CD14-positive monocyte (primary cell): Measurements from ENCODE around the gene GPC6. TPM values are rescaled to one million over a fixed set of nuclear protein-coding genes. Genes with fewer than 3 reads are reported as not detected.

ENCODE experiments used
- DNase-seq, 3 donors: peaks; one replicate each; pipeline ENCODE4 v3.0.0-alpha.2; 2011 to 2022
- H2AFZ ChIP-seq: 2 replicates; pipeline ENCODE4 v1.6.0; 2012; ENCODE audit warnings: mild to moderate bottlenecking, low read depth, low read length, inconsistent platforms; ENCODE audit not compliant: insufficient read depth, poor library complexity, severe bottlenecking
- H3K27ac ChIP-seq, 2 donors: 1 replicate in 1 of 2; 2 replicates in 1 of 2; pipeline ENCODE4 v1.5.1; 2012 to 2013; ENCODE audit warnings: low read length in 2 of 2, control low read depth in 1 of 2, inconsistent platforms in 1 of 2, low read depth in 1 of 2, mild to moderate bottlenecking in 1 of 2
- H3K27me3 ChIP-seq, 2 donors: one replicate each; pipeline versions ENCODE4 v1.6.0 to v1.6.1; 2011 to 2013; ENCODE audit warnings: low read length in 2 of 2; ENCODE audit not compliant: control insufficient read depth in 2 of 2, insufficient read depth in 2 of 2
- H3K36me3 ChIP-seq, 2 donors: replicated peaks in 1 of 2; 1 replicate in 1 of 2; 2 replicates in 1 of 2; pipeline versions ENCODE4 v1.5.1 to v1.6.1; 2012 to 2013; ENCODE audit warnings: low read length in 2 of 2, control low read depth in 1 of 2, inconsistent platforms in 1 of 2, mild to moderate bottlenecking in 1 of 2; ENCODE audit not compliant: insufficient read depth in 2 of 2, control insufficient read depth in 1 of 2
- H3K4me1 ChIP-seq, 2 donors: 1 replicate in 1 of 2; 2 replicates in 1 of 2; pipeline versions ENCODE4 v1.5.1 to v1.6.1; 2012 to 2013; ENCODE audit warnings: low read length in 2 of 2, control low read depth in 1 of 2, inconsistent platforms in 1 of 2, mild to moderate bottlenecking in 1 of 2, moderate library complexity in 1 of 2; ENCODE audit not compliant: insufficient read depth in 2 of 2, control insufficient read depth in 1 of 2
- H3K4me2 ChIP-seq: replicated peaks from 2 replicates; pipeline ENCODE3; 2012; ENCODE audit warnings: low read length, moderate library complexity, mild to moderate bottlenecking; ENCODE audit not compliant: poor library complexity, severe bottlenecking; ENCODE audit errors: extremely low read depth
- H3K4me3 ChIP-seq, 3 experiments: fragments of 200-600 bp in 1 of 3; sonication (generic) in 1 of 3; replicated peaks in 1 of 3; 1 replicate in 2 of 3; 2 replicates in 1 of 3; pipeline ENCODE4 v1.5.1; 2011 to 2013; ENCODE audit warnings: low read length in 3 of 3, mild to moderate bottlenecking in 3 of 3, control low read depth in 2 of 3, low read depth in 2 of 3, inconsistent platforms in 1 of 3, moderate library complexity in 1 of 3
- H3K79me2 ChIP-seq: 2 replicates; pipeline ENCODE4 v1.6.0; 2012; ENCODE audit warnings: mild to moderate bottlenecking, control low read depth, inconsistent platforms, low read length, moderate library complexity; ENCODE audit not compliant: insufficient read depth
- H3K9ac ChIP-seq: 2 replicates; pipeline ENCODE4 v1.6.0; 2017; ENCODE audit warnings: low read length, mild to moderate bottlenecking; ENCODE audit not compliant: insufficient read depth, poor library complexity, severe bottlenecking
- H3K9me3 ChIP-seq, 2 donors: replicated peaks in 1 of 2; 1 replicate in 1 of 2; 2 replicates in 1 of 2; pipeline versions ENCODE4 v1.5.1 to v1.6.1; 2012 to 2013; ENCODE audit warnings: low read length in 2 of 2, control low read depth in 1 of 2; ENCODE audit not compliant: control insufficient read depth in 1 of 2, insufficient read depth in 1 of 2
- H4K20me1 ChIP-seq: 2 replicates; pipeline ENCODE4 v1.6.0; 2012; ENCODE audit warnings: mild to moderate bottlenecking, low read length, control low read depth, moderate library complexity; ENCODE audit not compliant: insufficient read depth
- H3K27ac Mint-ChIP-seq, 7 donors: one replicate each; pipeline ENCODE4 v1.8.0; 2020; ENCODE audit warnings: mild to moderate bottlenecking in 7 of 7, mixed read lengths in 7 of 7, moderate library complexity in 6 of 7, inconsistent platforms in 2 of 7
- H3K27me3 Mint-ChIP-seq, 3 donors: one replicate each; pipeline ENCODE4 v1.8.0; 2021 to 2022; ENCODE audit warnings: low read depth in 3 of 3, mild to moderate bottlenecking in 3 of 3, mixed read lengths in 3 of 3, moderate library complexity in 3 of 3, inconsistent platforms in 1 of 3
- H3K36me3 Mint-ChIP-seq, 2 donors: one replicate each; pipeline ENCODE4 v1.8.0; 2020; ENCODE audit warnings: mixed read lengths in 2 of 2, inconsistent platforms in 1 of 2, mild to moderate bottlenecking in 1 of 2
- H3K4me1 Mint-ChIP-seq: one replicate; pipeline ENCODE4 v1.8.0; 2020; ENCODE audit warnings: mild to moderate bottlenecking, mixed read lengths
- H3K4me3 Mint-ChIP-seq, 2 donors: one replicate each; pipeline ENCODE4 v1.8.0; 2020; ENCODE audit warnings: mild to moderate bottlenecking in 2 of 2, mixed read lengths in 2 of 2, moderate library complexity in 1 of 2
- H3K9me3 Mint-ChIP-seq, 7 donors: one replicate each; pipeline ENCODE4 v1.8.0; 2020 to 2022; ENCODE audit warnings: mixed read lengths in 7 of 7, mild to moderate bottlenecking in 6 of 7, moderate library complexity in 6 of 7, inconsistent platforms in 2 of 7
- CTCF ChIP-seq: fragments of 200-600 bp; IDR thresholded peaks from one replicate; pipeline ENCODE4 v1.8.0; 2022; ENCODE audit warnings: antibody characterized with exemption, mild to moderate bottlenecking
- WGBS: methylation state at CpG from one replicate; pipeline ENCODE4 v1.1.5; 2013; ENCODE audit warnings: missing lambda C conversion rate; ENCODE audit not compliant: insufficient coverage; 5-methylcytosine and 5-hydroxymethylcytosine counted together
- intact Hi-C, 2 donors: fragments of 100-400 bp; cut with micrococcal nuclease; formaldehyde crosslinking; loops; one replicate each; pipeline versions ENCODE4 v1.15.0 to v1.15.1; 2023
- polyA plus RNA-seq, 3 donors: library from polyadenylated mRNA; depleted of rRNA in 1 of 3; unstranded in 2 of 3; stranded (reverse) in 1 of 3; fragments of 300-500 nt in 2 of 3; fragments of >200 nt in 1 of 3; fragmentation: Illumina TruSeq in 2 of 3; gene quantifications; 1 replicate in 2 of 3; 2 replicates in 1 of 3; pipeline ENCODE4 v1.2.3, GENCODE V29; 2012 to 2021

GPC6 gene
- polyA plus RNA-seq, 3 donors, result not detected

- WGBS, result 92% methylated on average over 2 of the region's 4 CpGs
- H3K4me1 Mint-ChIP-seq, result no peaks in the 10 kb centered on the region
- no peak overlapping the region for H2AFZ ChIP-seq
These were observed 548.4 kb downstream of the GPC6 start for GRCh38 chr13:93775027-93775426.

DNA sequence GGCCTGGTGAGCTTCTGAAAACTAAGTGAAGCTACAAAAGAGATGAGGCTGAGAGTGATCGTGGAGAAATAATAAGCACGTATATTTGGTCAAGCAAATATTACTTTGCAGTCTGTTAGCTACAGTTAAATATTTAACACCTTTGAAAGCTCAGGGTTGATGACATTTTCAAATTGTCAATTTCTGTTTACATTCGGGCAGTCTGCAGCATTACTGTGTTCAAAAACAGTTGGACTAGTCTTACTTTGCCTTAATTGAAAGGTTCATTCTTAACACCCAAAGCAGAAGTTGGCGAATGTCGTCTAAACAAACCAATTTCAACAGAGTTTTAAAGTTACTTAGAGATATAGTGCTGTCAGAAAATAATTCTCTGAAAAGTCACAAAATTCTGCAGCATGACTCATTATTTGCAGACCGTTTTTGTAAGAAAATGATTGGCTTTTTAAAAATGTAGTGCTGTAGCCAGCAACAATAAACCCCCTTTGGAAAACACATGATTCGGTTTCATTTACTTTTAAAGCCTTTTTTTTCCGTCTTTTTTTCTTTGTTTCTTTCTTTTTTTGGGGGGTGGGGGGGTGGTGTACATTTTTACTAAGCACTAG, 549.0 kb downstream of the GPC6 start:
- H3K4me1 Mint-ChIP-seq, result no peaks in the 10 kb centered on the region
- H3K36me3 Mint-ChIP-seq, result no peaks in the 10 kb centered on the region
- H3K9me3 Mint-ChIP-seq, result peaks cover 0 to 5% (median 0%) of the 10 kb centered on the region in 7 donors
- WGBS, result no CpG with 5 or more reads among the region's 8 CpGs
- no peak for TF ChIP-seq CTCF
- intact Hi-C loops, result no loop called here
- Histone ChIP-seq H3K4me3 (no peak overlapping the region), H3K4me1 (no peaks in the 10 kb centered on the region), H3K27me3 (no peaks in the 10 kb centered on the region), H3K27ac (no peak overlapping the region), H3K79me2 (no peaks in the 10 kb centered on the region), H3K9me3 (peaks cover 0 to 4% of the 10 kb centered on the region in 2 donors), H3K36me3 (no peaks in the 10 kb centered on the region), H4K20me1 (no peaks in the 10 kb centered on the region), H3K4me2 (no peak overlapping the region), H2AFZ (no peak overlapping the region), H3K9ac (no peak overlapping the region)
- H3K27ac Mint-ChIP-seq, result no peak overlapping the region
- no peak for DNase-seq
- H3K27me3 Mint-ChIP-seq, result peaks cover 0 to 2% (median 0%) of the 10 kb centered on the region in 3 donors
- H3K4me3 Mint-ChIP-seq, result no peak overlapping the region

More at GRCh38 chr13:93775027-93775426, 548.4 kb downstream of the GPC6 start:
- Histone ChIP-seq H3K9ac (no peak overlapping the region), H3K36me3 (no peaks in the 10 kb centered on the region), H3K4me3 (no peak overlapping the region), H3K9me3 (peaks cover 0 to 4% of the 10 kb centered on the region in 2 donors), H3K4me1 (no peaks in the 10 kb centered on the region), H3K4me2 (no peak overlapping the region), H4K20me1 (no peaks in the 10 kb centered on the region), H3K79me2 (no peaks in the 10 kb centered on the region), H3K27ac (no peak overlapping the region), H3K27me3 (no peaks in the 10 kb centered on the region)
- H3K27ac Mint-ChIP-seq, result no peak overlapping the region
- DNase-seq, result no peak
- TF ChIP-seq CTCF, result no peak
- intact Hi-C loops, result no loop called here
- H3K9me3 Mint-ChIP-seq, result peaks cover 0 to 5% (median 0%) of the 10 kb centered on the region in 7 donors
- H3K4me3 Mint-ChIP-seq, result no peak overlapping the region
- H3K27me3 Mint-ChIP-seq, result peaks cover 0 to 2% (median 0%) of the 10 kb centered on the region in 3 donors
- no peaks in the 10 kb centered on the region for H3K36me3 Mint-ChIP-seq
